HUES64 (cell line): ENCODE measurements around the gene ABCC4.
"Not testable (repeated sequence)": the region's sequence is repeated elsewhere in the genome, so short reads cannot be mapped to it uniquely, and the experiment has no call there.

ENCODE experiments used
- H3K27ac ChIP-seq: 2 replicates; pipeline ENCODE4 v1.7.0; 2013; ENCODE audit warnings: low read depth, low read length, inconsistent platforms
- H3K27me3 ChIP-seq: 2 replicates; pipeline ENCODE4 v1.6.1; 2013; ENCODE audit warnings: mild to moderate bottlenecking, low read length; ENCODE audit not compliant: insufficient read depth
- H3K36me3 ChIP-seq: 2 replicates; pipeline ENCODE4 v1.6.1; 2013; ENCODE audit warnings: mild to moderate bottlenecking, low read length; ENCODE audit not compliant: insufficient read depth
- H3K4me1 ChIP-seq: 2 replicates; pipeline ENCODE4 v1.6.1; 2013; ENCODE audit warnings: mild to moderate bottlenecking, low read length, moderate library complexity; ENCODE audit not compliant: insufficient read depth
- H3K4me3 ChIP-seq: 2 replicates; pipeline ENCODE4 v1.5.1; 2013; ENCODE audit warnings: mild to moderate bottlenecking, low read length, moderate library complexity
- H3K9ac ChIP-seq: 2 replicates; pipeline ENCODE4 v1.6.1; 2013; ENCODE audit warnings: mild to moderate bottlenecking, low read depth, low read length
- H3K9me3 ChIP-seq: 2 replicates; pipeline ENCODE4 v1.6.1; 2013; ENCODE audit warnings: low read depth, low read length; ENCODE audit not compliant: insufficient read depth
- WGBS: fragments of 150-250, 120-280 bp; methylation state at CpG from one replicate; pipeline ENCODE4 v1.1.7; 2013; ENCODE audit warnings: missing lambda C conversion rate; 5-methylcytosine and 5-hydroxymethylcytosine counted together

Gene ABCC4

DNA sequence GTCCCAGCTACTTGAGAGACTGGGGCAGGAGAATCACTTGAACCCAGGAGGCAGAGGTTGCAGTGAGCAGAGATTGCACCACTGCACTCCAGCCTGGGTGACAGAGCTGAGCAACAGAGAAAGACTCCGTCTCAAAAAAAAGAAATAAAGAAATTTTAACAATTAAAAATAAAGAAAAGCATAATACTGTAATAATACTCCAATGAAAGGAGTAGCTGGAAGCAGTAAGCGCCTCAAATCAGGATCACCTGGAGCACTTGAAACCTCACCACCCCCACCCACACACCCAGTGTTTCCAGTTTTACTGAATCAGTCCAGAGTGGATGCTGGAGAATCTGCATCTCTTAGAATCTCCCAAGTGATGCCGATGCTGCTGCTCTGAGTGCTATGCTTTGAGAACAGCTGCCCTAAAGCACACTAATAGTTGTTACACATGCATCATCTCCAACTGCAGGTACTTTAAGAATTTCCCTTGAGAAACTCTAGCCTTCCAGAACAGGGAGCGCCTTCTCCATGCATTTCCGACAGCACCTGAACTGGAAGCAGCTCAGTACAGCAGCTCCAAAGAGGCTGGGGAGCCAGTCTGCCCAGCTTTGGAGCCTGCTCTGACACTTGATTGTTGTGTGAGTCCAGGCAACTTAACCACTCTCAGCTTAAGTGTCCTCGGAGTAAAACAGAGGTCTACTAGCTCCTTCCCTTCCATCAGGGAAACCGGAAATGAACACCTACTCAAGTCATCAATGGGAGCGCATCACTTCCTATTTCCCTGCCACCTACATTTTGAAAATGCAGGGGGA is 2.9 kb downstream of the ABCC4 start:
- no peak overlapping the region for H3K27ac ChIP-seq
- no peak overlapping the region for H3K9ac ChIP-seq
- H3K27me3 ChIP-seq: peaks cover 33% of the 10 kb centered on the region
- H3K4me1 ChIP-seq: 0 out of 2 replicates have a peak, but pooled peaks cover 4% of the 10 kb centered on the region
- H3K36me3 ChIP-seq: no peaks in the 10 kb centered on the region
- H3K4me3 ChIP-seq: no peak overlapping the region
- 92% methylated on average over 6 of the region's 8 CpGs for WGBS
- H3K9me3 ChIP-seq: no peaks in the 10 kb centered on the region

DNA sequence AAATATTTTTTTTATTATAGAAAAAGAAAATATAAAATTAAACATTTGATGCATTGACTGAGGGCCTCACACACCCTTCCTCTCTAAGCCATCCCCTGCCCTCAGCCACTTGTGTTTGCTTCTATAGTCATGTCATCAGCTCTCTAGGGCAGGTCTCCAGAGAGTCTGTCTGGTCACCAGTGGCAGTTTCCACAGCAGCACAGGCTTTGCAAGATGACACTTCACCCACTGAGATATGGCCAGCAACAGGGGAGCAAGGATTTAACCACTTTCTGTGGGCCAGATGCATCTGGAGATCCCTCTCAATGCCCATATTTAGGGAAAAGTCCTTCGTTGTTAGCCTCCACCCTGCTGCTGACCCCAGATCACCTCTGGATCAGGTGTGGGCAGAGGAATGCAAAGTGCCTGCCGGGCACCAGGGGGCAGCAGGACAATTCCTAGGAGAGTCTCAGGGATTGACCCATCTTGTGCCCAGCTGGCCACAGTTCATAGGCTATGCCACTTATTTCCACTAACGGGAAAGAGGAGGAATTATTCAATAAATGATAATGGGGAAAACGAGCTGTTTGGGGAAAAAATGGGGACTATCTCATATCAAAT is 4.8 kb downstream of the ABCC4 start:
- WGBS: 25% methylated on average over 2 of the region's 4 CpGs
- Histone ChIP-seq H3K4me3 (no peak overlapping the region), H3K27me3 (peaks cover 15% of the 10 kb centered on the region), H3K4me1 (0 out of 2 replicates have a peak, but pooled peaks cover 4% of the 10 kb centered on the region), H3K27ac (no peak overlapping the region), H3K9me3 (no peaks in the 10 kb centered on the region), H3K9ac (no peak overlapping the region), H3K36me3 (no peaks in the 10 kb centered on the region)

DNA sequence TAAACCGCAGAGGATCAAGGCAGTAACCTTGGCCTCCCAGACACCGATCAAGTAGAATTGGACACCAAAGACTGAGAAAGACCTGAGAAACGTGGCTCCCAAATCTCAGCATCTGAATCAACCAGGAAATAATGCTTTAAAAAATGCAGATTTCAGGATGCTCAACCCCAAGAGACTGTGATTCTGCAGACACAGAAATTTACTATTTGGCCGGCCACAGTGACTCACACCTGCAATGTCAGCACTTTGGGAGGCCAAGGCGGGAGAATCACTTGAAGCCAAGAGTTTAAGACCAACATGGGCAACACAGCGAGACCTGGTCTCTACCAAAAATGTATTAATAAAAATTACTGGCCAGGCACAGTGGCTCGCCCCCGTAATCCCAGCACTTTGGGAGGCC is 6.2 kb downstream of the ABCC4 start:
- WGBS: 95% methylated on average over 8 of the region's 8 CpGs
- H3K27ac ChIP-seq: no peak overlapping the region
- H3K9ac ChIP-seq: no peak overlapping the region
- H3K36me3 ChIP-seq: no peaks in the 10 kb centered on the region
- peaks cover under 1% of the 10 kb centered on the region for H3K27me3 ChIP-seq
- H3K9me3 ChIP-seq: no peaks in the 10 kb centered on the region
- H3K4me3 ChIP-seq: no peak overlapping the region
- no peaks in the 10 kb centered on the region for H3K4me1 ChIP-seq

DNA sequence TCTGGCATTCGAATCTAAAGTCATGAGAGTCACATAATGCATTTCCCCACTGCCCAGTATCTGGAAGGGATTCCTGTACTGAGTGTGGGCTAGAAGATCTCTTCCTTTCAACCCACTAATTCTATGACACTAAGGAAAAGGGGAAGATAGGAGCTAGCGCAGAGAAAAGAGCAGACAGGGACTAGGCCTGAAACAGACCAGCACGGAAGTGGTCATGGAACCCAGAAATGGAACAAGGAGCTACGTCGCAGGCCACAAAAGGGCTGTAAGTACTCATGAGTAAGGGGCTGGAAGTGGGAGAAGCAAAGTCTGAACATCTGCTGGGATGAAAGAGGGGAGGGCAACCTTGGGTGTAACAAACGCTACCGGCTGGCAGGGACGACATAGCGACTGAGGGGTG is 8.6 kb downstream of the ABCC4 start:
- Histone ChIP-seq H3K27ac (no peak overlapping the region), H3K9me3 (no peaks in the 10 kb centered on the region), H3K4me3 (no peak overlapping the region), H3K9ac (no peak overlapping the region), H3K27me3 (no peaks in the 10 kb centered on the region), H3K4me1 (no peaks in the 10 kb centered on the region), H3K36me3 (no peaks in the 10 kb centered on the region)
- 93% methylated on average over 9 of the region's 9 CpGs for WGBS

DNA sequence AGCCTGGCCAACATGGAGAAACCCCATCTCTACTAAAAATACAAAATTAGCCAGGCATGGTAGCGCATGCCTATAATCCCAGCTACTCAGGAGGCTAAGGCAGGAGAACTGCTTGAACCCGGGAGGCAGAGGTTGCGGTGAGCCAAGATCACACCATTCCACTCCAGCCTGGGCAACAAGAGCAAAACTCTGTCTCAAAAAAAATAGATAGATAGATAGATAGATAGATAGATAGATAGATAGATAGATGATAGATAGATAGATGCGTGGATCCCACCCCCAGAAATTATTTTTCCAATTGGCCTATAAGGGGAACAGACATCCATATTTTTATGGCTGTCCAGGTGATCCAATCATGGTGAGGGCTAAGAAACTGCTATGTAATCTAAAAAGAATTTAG is 11.3 kb downstream of the ABCC4 start:
- not testable (repeated sequence) for H3K27me3 ChIP-seq

DNA sequence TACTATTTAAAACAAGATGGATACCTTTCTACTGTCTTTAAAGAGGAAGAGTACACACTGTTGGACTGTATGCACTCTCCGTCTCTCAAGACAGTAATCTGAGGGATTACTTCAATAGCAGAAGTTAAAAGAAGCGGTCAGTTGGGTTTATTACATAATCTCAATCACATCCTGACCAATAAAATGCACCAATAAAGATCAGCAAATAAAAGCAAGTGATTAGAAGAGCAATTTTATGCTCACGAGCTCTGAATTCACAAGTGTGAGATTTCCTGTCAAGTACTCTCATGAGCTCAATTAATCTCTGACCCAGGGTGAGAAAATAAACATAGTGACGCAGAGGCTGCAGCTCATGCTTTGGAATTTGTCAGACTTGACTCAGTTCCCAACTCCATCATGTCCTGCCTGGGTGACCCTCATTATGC is 12.2 kb downstream of the ABCC4 start:
- no peak overlapping the region for H3K27ac ChIP-seq
- H3K4me1 ChIP-seq: no peaks in the 10 kb centered on the region
- no peaks in the 10 kb centered on the region for H3K36me3 ChIP-seq
- H3K27me3 ChIP-seq: no peaks in the 10 kb centered on the region
- H3K4me3 ChIP-seq: no peak overlapping the region
- H3K9ac ChIP-seq: no peak overlapping the region
- H3K9me3 ChIP-seq: no peaks in the 10 kb centered on the region
- WGBS: 95% methylated on average over 4 of the region's 4 CpGs

More for the DNA sequence above, 11.3 kb downstream of the ABCC4 start:
- not testable (repeated sequence) for H3K27ac ChIP-seq, H3K36me3 ChIP-seq, H3K9ac ChIP-seq, H3K4me1 ChIP-seq, H3K4me3 ChIP-seq, H3K9me3 ChIP-seq
- WGBS: 96% methylated on average over 3 of the region's 4 CpGs

DNA sequence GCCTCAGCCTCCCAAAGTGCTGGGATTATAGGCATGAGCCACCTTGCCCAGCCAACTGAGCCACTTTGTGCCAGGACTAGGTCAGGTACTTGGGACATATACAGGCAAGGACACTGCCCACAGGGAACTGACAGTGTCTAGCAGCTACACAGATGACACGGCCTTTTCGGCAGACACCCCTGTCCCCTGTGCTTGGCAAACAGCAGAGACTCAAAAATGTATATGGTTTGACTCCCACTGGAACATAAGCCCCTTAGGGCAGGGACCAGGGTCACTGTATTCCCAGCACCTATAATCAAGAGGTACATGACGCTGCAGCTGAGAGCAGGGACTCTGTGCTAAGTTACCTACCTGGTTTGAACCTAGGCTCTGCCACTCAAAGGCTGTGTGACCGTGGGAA is 16.8 kb downstream of the ABCC4 start:
- H3K27me3 ChIP-seq: no peaks in the 10 kb centered on the region
- no peak overlapping the region for H3K4me3 ChIP-seq
- no peak overlapping the region for H3K27ac ChIP-seq
- no peaks in the 10 kb centered on the region for H3K9me3 ChIP-seq
- no peak overlapping the region for H3K9ac ChIP-seq
- peaks cover 7% of the 10 kb centered on the region; the same call in 1 of the 2 replicates for H3K4me1 ChIP-seq
- no peaks in the 10 kb centered on the region for H3K36me3 ChIP-seq
- 95% methylated on average over 3 of the region's 4 CpGs for WGBS

DNA sequence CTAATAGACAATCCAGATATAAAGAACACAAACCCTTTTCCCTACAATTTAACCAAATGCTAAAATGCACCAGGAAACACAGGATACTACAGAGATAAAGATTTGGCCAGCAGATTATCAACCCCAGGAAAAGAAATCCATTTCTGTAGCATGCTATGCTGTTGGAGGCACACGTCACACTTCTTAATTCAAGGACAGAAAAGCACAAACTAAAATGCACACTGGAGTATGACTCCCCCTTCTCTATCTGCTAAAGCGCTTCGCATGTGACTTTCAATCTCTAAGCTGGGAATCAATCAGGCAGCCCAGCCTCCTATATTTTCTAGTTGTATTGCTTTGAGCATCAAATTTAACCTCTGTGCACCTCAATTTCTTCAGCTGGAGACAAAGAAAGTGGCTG is 22.2 kb downstream of the ABCC4 start:
- H3K27me3 ChIP-seq: no peaks in the 10 kb centered on the region
- WGBS: 93% methylated on average over 3 of the region's 3 CpGs
- H3K4me1 ChIP-seq: peaks cover 12% of the 10 kb centered on the region; the same call in 1 of the 2 replicates
- no peaks in the 10 kb centered on the region for H3K36me3 ChIP-seq
- H3K27ac ChIP-seq: no peak overlapping the region
- H3K9ac ChIP-seq: no peak overlapping the region
- H3K4me3 ChIP-seq: no peak overlapping the region
- no peaks in the 10 kb centered on the region for H3K9me3 ChIP-seq

DNA sequence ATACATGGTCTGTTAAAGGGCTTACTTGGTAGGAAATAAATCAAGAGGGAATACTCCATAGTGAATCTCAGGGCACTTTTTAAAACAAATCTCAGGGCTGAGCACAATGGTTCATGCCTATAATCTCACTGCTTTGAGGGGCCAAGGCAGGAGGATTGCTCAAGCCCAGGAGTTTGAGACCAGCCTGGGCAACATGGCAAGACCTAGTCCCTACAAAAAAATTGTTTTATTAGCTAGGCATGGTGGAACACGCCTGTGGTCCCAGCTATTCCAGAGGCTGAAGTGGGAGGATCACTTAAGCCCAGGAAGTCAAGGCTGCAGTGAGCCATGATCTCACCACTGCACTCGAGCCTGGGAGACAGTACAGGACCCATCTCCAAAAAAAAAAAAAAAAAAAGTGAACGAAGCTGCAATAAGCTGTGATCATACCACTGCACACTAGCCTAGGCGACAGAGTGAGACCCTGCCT is 25.2 kb downstream of the ABCC4 start:
- no peak overlapping the region for H3K4me3 ChIP-seq
- 86% methylated on average over 2 of the region's 4 CpGs for WGBS
- H3K9ac ChIP-seq: no peak overlapping the region
- H3K4me1 ChIP-seq: peaks cover 12% of the 10 kb centered on the region; the same call in 1 of the 2 replicates
- no peaks in the 10 kb centered on the region for H3K36me3 ChIP-seq
- no peaks in the 10 kb centered on the region for H3K9me3 ChIP-seq
- H3K27me3 ChIP-seq: no peaks in the 10 kb centered on the region
- no peak overlapping the region for H3K27ac ChIP-seq

DNA sequence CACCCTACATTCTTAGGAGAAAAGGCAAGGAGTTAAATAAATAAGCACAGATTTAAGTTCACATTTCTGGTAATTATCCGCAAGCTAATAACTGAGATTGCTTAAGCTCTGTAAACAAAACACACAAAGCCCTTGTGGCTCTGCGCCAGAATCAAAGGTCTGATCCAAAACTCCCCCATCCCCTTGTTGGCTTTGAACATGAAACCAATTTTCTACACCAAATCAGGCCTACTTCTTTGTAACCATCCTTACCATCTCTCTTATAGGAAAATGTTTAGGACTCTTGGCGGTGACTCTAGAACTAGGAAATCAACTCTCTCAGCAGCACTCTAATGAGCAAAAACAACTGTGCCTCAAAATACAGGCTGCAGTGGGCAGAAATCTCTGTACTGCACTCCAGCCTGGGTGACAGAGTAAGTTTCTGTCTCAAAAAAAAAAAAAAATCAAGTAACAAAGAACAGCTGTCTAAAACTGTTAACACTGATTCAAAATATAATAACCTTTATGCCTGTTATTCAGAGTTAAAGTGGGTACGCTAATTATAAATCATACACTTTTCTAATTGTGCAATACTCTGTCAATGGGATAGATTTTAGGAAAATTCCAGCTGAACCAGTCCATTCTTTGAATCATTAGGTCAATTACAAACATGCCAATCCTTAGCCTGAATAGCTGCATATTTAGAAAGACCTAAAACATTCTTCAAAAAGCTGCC is 25.8 kb downstream of the ABCC4 start:
- WGBS: 96% methylated on average over 4 of the region's 4 CpGs
- H3K4me3 ChIP-seq: no peak overlapping the region
- H3K27me3 ChIP-seq: no peaks in the 10 kb centered on the region
- no peak overlapping the region for H3K9ac ChIP-seq
- no peaks in the 10 kb centered on the region for H3K9me3 ChIP-seq
- no peak overlapping the region for H3K27ac ChIP-seq
- peaks cover 7% of the 10 kb centered on the region; the same call in 1 of the 2 replicates for H3K4me1 ChIP-seq
- no peaks in the 10 kb centered on the region for H3K36me3 ChIP-seq

DNA sequence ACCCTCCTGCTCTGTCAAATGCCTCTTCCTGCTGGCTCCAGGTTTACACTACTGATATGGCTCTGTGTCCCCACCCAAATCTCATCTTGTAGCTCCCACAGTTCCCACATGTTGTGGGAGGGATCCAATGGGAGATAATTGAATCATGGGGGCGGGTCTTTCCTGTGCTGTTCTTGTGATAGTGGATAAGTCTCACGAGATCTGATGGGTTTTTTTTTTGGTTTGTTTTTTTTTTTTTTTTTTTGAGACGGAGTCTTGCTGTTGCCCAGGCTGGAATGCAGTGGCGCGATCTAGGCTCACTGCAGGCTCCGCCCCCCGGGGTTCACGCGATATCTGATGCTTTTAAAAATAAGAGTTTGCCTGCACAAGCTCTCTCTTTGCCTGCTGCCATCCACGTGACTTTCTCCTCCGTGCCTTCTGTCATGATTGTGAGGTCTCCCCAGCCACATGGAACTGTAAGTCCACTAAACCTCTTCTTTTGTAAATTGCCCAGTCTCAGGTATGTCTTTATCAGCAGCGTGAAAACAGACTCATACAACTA is 27.6 kb downstream of the ABCC4 start:
- H3K9ac ChIP-seq, H3K27me3 ChIP-seq, H3K36me3 ChIP-seq, H3K27ac ChIP-seq, H3K9me3 ChIP-seq, H3K4me1 ChIP-seq, H3K4me3 ChIP-seq: not testable (repeated sequence)
- WGBS: 87% methylated on average over 11 of the region's 12 CpGs
